Smooth muscle cell of the brain vasculature (primary cell): Measurements from ENCODE around the gene HS3ST5.

Source experiments
- DNase-seq: peaks from one replicate; pipeline ENCODE4 v3.0.0-alpha.2; 2012; ENCODE audit warnings: low read depth, low spot score

HS3ST5 gene

DNA sequence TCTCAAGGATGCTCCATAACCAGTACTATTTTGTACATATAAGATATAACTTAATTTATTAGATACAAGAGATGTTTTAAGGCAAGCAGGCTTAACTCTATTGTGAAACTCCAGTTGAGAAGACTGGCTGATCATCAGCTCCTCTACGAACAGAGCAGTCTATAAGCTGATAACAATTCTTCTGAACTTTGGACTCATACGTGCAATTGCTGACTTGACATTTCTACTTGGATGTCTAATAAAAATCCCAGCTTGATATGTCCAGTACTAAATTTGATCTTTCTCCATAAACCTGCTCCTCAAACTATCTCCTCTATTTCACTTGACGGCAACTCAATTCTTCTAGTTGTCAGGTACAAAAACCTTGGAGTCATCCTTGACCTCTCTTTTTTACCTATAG lies 141.9 kb downstream of the HS3ST5 start:
- DNase-seq: no peak

GRCh38 chr6:114195631-114196403 lies 147.0 kb downstream of the HS3ST5 start:
- no peak for DNase-seq

DNA sequence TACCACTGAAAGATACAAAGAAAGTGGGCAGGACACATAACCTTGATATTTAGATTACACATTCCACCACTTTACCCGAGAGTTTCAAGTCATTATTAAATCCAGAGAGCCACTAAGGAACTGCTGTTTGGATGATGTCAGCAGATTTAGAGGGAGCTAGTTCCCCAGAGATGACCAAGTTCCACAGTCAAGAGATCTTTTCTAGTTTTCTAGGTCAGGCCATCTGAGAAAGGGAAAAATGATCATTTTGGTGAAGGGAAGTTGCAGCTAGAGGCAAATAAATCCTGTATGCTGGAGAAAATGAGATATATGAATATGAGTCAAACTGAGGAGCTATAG lies 147.8 kb downstream of the HS3ST5 start:
- DNase-seq: no peak

DNA sequence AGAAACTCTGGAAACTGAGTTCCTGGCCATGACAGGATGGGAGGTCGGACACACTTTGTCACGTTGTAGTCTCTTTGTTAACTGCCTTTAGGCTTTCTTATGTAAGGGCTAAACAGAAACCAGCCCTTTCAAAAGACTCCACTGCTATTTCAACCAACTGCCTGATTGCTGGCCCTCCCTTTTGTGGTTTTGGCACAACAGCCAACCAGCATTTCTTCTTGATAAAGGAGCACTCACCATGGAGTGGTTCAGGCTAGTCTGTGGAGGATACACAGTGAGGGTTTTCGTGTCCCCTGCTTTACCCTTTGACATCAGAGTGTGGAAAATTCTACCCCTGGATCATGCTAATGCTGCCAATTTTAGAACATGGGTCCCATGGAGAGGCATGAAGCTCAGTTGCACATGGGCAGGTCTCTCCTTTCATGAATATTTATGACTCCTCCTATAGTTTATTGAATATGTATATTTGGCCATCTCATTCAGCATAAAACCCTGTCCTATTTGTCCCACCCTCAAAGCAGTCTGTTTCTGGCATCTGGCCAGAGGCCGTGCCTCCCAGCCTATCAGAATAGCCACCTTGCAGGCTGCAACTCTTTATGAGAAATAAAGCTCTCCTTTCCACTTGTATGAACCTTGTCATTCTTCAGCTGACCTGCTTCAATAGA lies 148.3 kb downstream of the HS3ST5 start:
- DNase-seq: no peak

- no peak for DNase-seq
Measured at GRCh38 chr6:114187563-114187962, 155.3 kb downstream of the HS3ST5 start.

DNA sequence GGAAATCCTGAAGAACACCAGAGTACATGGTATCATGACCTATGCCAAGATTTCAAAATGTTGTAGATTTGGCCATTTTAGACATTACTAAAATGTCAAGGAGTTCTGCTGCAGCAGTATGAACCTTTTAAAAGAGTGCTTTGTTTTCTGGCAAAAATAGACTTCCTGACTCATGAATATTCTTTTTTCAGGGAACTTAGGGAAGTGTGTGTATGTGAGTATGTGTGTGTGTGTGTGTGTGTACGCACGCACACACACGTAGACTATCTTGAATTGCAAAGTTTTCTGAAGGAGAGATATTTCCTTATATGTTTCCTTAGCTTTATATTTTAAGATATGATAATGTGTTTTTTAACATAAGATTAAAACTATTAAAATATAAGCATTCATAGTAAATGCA lies 161.2 kb downstream of the HS3ST5 start:
- no peak for DNase-seq

- DNase-seq: no peak
Measured at GRCh38 chr6:114179411-114179810, 163.4 kb downstream of the HS3ST5 start.

DNA sequence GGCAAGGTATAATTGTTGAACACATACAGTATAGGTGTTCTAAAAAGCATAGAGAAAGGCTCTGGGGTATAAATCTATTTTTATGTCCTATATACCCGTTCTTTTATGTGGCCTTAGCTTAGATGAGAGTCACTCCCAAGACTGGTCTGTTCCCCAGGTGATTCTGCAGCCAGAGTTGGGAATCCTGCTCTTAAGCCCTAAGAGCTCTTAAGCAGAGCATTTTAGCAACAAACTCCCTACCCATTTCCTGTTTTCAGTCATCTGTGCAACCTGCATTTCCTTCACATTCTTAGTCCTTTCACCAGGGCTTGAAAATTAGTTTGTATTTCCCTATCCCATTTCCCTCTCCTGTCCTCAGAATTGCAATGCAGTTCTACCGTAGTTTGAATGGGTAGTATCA lies 166.1 kb downstream of the HS3ST5 start:
- DNase-seq: no peak

DNA sequence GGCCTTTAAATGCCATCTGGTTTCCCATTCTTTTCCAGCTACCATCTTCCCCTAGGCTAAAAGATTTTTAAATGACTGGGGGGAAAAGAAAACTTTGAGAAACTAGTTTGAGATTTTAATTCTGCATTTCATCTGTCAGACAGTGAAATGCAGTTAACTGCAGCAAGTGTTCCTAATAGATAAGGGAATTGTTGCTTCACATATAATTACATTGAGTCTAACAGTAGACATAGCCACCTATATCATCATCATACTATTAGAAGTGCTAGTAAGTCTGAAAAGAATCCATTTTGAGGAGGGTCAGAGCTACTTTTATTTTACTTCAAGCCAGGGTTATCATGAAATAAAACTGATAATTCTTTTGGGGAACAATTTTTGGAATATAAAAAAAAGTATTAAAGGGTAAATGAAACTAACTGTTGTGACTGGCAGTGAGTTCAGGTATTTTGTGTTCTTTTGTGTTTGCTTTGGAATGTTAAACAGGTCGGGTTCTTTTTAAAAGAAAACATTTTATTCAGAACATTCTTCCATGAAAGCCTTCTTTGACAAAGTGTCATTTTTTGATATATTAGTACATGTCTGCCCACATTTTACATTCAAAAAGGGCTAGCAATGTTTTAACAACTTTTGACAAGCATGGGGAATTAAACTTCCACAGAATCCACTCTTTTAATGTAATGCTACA lies 170.1 kb downstream of the HS3ST5 start:
- no peak for DNase-seq

DNA sequence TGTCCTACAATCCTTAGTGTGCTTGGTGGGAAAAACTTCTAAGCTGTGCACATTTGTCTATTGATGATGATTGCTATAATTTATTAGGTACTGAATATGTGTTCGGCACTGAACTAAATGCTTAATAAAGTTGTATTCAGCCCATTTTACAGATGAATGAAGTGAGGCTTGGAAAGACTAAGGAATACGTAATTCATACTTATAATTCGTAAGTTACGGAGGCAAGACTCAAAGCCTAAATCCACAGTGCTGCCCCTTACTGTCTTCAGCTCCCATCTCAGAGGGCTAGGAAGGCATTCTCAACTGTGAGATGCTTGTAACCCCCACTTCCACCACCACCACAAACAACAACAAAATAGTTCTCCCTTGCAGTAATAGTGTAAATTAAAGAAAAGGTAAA lies 171.3 kb downstream of the HS3ST5 start:
- DNase-seq: no peak

DNA sequence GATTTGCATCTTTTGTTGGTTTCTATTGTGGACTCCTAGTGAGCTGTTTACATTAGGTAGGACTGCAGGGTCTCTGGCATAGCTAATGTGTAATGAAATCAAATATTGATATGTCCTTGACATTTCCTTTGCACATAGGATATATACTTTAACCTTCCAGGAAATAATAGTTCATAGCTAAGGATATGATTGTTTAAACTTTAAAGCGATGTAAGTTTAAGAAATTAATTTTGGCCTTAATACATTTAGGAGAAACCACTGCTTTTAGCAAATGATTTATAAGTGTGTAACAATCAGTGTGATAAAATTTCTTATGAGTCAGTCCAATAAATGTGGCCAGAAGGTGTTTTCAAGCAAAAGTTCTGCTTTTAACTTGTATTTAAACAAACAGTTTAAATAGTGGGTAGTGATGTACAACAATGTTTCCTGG lies 171.8 kb downstream of the HS3ST5 start:
- DNase-seq: no peak

- DNase-seq: no peak
Measured at GRCh38 chr6:114170372-114170771, 172.5 kb downstream of the HS3ST5 start.

- DNase-seq: no peak
Measured at GRCh38 chr6:114169763-114170162, 173.1 kb downstream of the HS3ST5 start.

DNA sequence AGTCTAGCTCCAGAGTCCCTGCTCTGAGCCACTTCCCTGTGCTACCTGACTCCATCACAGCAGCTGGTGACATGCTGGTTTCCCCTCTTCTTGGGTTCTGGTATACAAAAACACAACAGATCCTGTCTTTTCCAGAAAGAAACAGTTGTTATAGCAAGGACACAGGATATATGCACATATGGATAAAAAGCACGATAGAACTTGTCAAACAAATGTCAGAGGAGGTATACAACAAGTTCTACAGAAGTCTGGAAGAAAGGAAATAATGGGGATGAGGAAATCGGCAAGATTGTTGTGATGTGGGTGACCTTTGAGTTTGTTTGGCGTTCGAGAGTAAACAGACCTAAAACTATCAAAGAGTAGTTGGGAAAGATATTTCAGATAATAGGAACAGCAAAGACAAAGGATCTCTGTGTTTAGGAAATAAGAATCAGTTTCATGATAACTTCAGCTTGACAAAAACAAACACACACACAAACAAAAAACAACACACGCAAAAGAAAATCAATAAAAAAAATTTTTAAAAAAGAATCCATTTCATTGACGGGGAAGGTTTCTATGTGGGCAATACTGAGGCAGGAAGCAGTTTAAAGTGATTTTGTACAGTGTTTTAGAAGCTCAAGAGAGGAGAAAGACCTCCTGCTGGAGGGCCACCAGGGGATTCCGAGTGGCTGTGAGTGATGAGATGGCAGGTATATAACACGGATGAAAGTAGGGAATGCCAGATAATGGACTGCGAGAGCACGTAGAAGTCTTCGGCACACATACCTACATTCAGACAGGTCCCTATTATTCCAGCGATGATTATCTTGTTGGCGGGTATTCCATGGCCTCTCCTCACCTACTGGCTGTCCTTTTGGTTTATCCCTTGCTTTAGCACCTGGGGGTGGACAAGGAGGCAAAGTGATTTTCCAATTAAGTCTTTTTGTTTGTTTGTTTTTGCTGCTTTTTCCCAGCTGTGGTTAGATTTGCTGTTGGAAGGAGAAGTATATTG lies 174.9 kb downstream of the HS3ST5 start:
- DNase-seq: no peak

DNA sequence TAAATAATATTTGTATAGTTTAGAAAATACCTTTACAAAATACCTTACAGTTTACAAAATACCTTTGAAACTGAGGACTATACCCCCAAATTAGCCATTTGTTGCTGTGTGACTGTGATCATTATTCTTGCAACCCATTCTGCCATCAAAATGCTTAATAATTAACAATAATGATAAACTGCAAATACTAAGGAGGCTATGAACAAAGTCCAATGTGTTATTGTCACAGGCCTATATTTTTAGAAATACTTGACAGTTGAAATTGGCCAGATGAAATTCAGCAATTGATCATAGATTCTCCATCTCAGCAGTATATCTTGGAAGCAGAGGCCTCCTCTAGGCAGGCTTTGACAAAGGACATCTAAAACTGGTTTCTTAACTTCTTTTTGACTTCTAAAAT lies 178.6 kb downstream of the HS3ST5 start:
- DNase-seq: no peak

- DNase-seq: no peak
Measured at GRCh38 chr6:114162691-114163347, 180.0 kb downstream of the HS3ST5 start.

DNA sequence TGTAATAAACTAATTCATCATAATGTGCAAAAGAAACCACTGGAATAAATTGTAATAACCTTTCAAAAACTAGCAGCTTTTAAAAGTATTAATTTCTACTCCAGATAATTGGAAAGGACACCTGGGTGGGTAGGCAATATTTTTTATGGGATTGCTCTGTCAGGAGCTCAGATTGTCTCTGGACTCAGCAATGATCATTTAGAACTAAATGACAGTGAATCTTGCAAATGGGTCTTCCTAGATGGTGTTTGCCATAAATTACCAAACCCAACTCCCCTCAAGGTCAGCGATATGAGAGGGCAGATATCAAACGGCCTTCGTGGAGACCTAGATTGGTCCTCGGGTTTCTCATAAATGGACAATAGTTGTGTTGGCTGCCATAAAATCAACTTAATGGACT lies 181.9 kb downstream of the HS3ST5 start:
- no peak for DNase-seq

DNA sequence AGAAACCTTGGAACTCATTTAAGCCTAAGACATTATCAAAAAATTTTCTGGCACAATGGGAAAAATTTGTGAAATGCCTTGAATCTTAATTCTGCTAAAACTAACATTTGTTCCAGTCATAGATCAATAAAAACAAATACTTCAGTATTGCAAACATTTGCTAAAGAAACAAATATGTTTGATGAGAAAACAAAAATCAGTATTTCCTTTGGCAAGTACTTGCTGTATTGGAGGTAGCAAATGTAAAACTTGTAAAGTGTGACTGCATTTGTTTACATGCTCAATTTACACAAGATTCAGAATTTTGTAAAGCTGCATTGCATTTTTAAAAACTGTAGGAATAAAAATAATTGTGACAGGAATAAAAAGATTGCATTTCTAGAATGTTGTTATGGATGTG lies 183.1 kb downstream of the HS3ST5 start:
- no peak for DNase-seq

DNA sequence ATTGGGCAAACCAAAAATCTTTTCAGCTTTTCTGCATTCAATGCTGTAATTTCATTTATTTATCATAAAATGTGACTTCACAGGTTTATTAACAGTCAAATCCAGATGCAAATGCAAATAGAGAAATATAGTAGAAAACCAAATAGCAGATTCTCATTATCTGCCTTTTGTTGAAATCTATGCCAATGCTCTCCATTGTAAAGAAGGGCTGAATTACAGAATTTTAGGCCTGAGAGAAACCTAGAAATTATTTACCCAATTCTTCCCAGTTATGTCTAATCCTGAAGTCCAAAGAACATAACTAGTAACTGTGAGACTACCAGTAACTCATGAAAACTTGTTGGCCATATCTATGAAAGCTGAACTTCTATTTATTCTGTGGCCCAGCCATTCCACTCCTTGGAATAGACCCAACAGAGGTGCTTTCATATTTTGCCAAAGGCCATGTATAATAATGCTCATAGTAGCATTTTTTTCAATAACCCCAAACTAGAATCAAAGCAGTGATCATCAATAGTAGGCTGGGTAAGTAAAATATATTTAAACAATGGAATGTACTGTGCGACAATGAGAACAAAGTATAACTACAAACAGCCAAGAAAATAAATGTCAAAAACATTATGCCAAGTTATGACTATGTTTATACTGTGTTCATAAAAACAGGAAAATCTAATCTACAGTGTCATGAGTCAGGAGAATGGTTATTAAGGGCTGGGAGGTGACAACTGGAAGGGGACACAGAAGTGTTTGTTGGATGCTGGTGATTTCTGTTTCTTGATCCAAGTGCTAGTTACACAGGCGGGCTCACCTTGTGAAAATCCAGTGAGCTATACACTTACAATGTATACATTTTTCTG lies 183.8 kb downstream of the HS3ST5 start:
- DNase-seq: no peak

GRCh38 chr6:114158411-114158810 lies 184.4 kb downstream of the HS3ST5 start:
- DNase-seq: no peak
